ENCODE results near the gene RIC3.

Gene RIC3

DNA sequence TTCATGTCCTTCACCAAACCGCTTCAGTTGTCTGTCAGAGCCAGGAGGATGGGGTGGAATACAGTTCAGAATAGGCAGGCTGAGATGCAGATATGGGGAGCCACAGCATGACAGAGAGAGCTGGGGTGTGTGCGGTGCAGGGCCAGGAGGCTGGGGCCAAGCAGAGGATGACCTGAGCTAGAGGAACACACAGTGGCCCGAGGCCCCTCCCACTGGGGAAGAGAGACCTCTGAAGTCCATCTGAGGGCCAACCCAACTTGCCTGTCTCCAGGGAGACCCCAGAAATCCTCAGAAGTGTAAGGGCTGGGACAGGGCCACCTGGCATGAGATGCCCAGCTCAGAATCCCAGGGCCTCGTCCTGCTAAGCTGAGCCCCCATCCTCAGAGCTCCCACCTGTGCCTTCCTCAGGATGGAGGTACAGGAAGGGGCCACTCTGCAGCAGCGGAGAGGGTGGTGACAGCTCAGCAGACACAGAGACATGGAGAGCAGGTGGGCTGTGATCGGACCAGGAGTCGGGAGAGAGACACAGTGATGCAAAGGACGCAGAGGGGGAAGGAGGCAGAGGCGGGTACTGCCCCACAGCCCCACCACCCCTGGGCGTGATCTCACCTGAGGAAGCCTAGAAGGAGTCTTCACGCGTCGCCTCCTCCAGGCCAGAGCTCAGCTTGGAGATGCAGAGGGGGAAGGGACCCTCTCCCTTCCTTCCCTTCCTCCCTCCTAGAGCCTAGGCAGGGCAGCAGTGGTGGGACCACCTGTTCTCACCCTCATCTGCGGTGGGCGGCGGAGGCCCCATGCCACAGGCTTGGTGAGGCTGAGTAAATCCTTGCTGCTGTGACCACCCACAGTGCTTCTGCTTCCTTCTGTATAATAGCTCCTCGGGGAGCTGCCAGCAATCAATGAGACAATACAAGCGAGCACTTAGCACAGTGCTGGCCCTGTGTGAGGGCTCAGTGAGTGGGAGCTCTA lies 96.9 kb downstream of the RIC3 start:
- H4K8ac ChIP-seq (ENCODE audit: low read depth, low read length): no peak overlapping the region
- H3K9ac ChIP-seq (ENCODE audit: low read length): no peak overlapping the region
- no CpG with 5 or more reads among the region's 18 CpGs for WGBS (ENCODE audit: extremely low coverage, insufficient coverage, low lambda C conversion rate)
- H3K4me1 ChIP-seq (ENCODE audit: control insufficient read depth, low read depth, low read length): no peaks in the 10 kb centered on the region
- no peak overlapping the region for H2BK5ac ChIP-seq (ENCODE audit: low read length)
- H3K27ac ChIP-seq (ENCODE audit: low read depth, low read length): no peak overlapping the region
- H2BK120ac ChIP-seq (ENCODE audit: low read depth, low read length): no peak overlapping the region
- no peaks in the 10 kb centered on the region for H3K27me3 ChIP-seq (ENCODE audit: insufficient read depth, low read length, poor library complexity)
- H2AK5ac ChIP-seq (ENCODE audit: low read length): no peak overlapping the region
- no peak overlapping the region for H3K23ac ChIP-seq (ENCODE audit: low read length)
- H3K18ac ChIP-seq (ENCODE audit: low read length): no peak overlapping the region
- no peaks in the 10 kb centered on the region for H3K36me3 ChIP-seq (ENCODE audit: control insufficient read depth, insufficient read depth, low read length)
- H3K79me2 ChIP-seq (ENCODE audit: control insufficient read depth, insufficient read depth, low read length): no peaks in the 10 kb centered on the region
- H4K5ac ChIP-seq (ENCODE audit: low read length): no peak overlapping the region
- no peak for DNase-seq
- no peak overlapping the region for H3K4me2 ChIP-seq (ENCODE audit: low read length)
- H3K56ac ChIP-seq (ENCODE audit: low read length): no peak overlapping the region
- no peak overlapping the region for H3K4me3 ChIP-seq (ENCODE audit: low read length)
- H3K4ac ChIP-seq (ENCODE audit: low read depth, low read length): no peak overlapping the region
- H2BK15ac ChIP-seq (replicated peaks; ENCODE audit: low read depth): no peak overlapping the region
- no peaks in the 10 kb centered on the region for H3K79me1 ChIP-seq (ENCODE audit: low read length)

DNA sequence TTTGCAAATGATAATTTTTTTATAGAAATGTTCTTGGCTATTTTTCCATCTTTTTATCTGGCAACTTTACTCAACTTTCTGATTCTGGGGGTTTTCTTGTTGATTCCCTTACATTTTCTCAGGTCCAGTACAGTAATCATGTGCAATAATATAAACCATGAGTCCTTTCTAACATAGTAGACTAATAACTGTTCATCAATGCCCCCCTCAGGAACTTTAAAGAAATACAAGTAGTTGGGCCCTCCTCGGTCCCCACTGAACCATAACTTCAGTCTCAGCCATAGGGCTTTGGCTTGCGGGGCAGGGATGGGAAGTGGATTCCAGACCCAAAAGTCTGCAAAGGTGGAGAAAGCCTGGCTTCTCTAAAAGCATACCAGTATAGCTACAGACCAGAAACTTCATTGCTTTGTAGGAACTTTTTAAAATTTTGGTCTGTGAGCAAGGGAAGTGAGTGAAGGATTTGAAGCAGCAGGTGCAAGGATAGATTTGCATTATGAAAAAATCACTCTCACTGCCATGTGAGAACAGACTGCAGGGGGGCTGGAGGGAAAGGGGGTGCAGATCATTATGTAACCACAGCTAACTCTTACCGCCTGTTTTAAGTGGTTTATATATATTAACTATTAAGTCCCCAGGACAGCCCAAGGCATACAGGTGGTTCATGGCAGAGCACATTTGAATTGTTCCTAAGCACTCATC lies 98.3 kb downstream of the RIC3 start:
- no peaks in the 10 kb centered on the region for H3K36me3 ChIP-seq (ENCODE audit: control insufficient read depth, insufficient read depth, low read length)
- no peak overlapping the region for H3K18ac ChIP-seq (ENCODE audit: low read length)
- H3K9ac ChIP-seq (ENCODE audit: low read length): no peak overlapping the region
- no peaks in the 10 kb centered on the region for H3K79me2 ChIP-seq (ENCODE audit: control insufficient read depth, insufficient read depth, low read length)
- no peak overlapping the region for H2BK15ac ChIP-seq (replicated peaks; ENCODE audit: low read depth)
- no peak overlapping the region for H3K4me3 ChIP-seq (ENCODE audit: low read length)
- no peak overlapping the region for H2BK5ac ChIP-seq (ENCODE audit: low read length)
- WGBS (ENCODE audit: extremely low coverage, insufficient coverage, low lambda C conversion rate): no CpG with 5 or more reads among the region's 3 CpGs
- DNase-seq: no peak
- no peak overlapping the region for H2AK5ac ChIP-seq (ENCODE audit: low read length)
- H3K79me1 ChIP-seq (ENCODE audit: low read length): no peaks in the 10 kb centered on the region
- no peak overlapping the region for H3K4me2 ChIP-seq (ENCODE audit: low read length)
- no peak overlapping the region for H4K5ac ChIP-seq (ENCODE audit: low read length)
- H3K56ac ChIP-seq (ENCODE audit: low read length): no peak overlapping the region
- no peak overlapping the region for H3K23ac ChIP-seq (ENCODE audit: low read length)
- no peaks in the 10 kb centered on the region for H3K27me3 ChIP-seq (ENCODE audit: insufficient read depth, low read length, poor library complexity)
- no peak overlapping the region for H3K27ac ChIP-seq (ENCODE audit: low read depth, low read length)
- H2BK120ac ChIP-seq (ENCODE audit: low read depth, low read length): no peak overlapping the region
- no peaks in the 10 kb centered on the region for H3K4me1 ChIP-seq (ENCODE audit: control insufficient read depth, low read depth, low read length)
- no peak overlapping the region for H4K8ac ChIP-seq (ENCODE audit: low read depth, low read length)
- no peak overlapping the region for H3K4ac ChIP-seq (ENCODE audit: low read depth, low read length)

DNA sequence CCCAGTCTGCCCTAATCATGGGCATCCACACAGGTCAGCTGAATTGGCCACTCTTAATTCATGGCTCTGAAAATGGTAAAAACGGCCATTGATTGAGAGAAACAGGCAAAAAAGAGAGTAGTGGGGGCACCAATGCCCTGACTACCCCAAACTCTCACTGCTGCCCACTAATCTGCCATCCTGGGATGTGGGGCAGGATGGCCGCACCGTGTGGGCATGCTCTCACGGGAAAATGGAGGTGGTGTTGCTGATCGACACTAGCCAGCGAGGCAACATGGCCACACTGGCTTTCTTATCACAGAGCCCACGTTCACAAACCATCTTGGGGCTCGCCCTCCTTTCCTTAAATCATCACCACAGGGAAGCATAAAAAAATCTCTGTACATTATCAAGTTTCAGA lies 99.1 kb downstream of the RIC3 start:
- no peak overlapping the region for H3K4me2 ChIP-seq (ENCODE audit: low read length)
- no peak overlapping the region for H4K5ac ChIP-seq (ENCODE audit: low read length)
- no peak overlapping the region for H2BK5ac ChIP-seq (ENCODE audit: low read length)
- H3K56ac ChIP-seq (ENCODE audit: low read length): no peak overlapping the region
- H3K9ac ChIP-seq (ENCODE audit: low read length): no peak overlapping the region
- no peaks in the 10 kb centered on the region for H3K79me1 ChIP-seq (ENCODE audit: low read length)
- no peaks in the 10 kb centered on the region for H3K27me3 ChIP-seq (ENCODE audit: insufficient read depth, low read length, poor library complexity)
- no peak overlapping the region for H2BK15ac ChIP-seq (replicated peaks; ENCODE audit: low read depth)
- no peak for DNase-seq
- no peak overlapping the region for H3K23ac ChIP-seq (ENCODE audit: low read length)
- no peak overlapping the region for H4K8ac ChIP-seq (ENCODE audit: low read depth, low read length)
- no peak overlapping the region for H3K4me3 ChIP-seq (ENCODE audit: low read length)
- H3K79me2 ChIP-seq (ENCODE audit: control insufficient read depth, insufficient read depth, low read length): no peaks in the 10 kb centered on the region
- no peak overlapping the region for H2AK5ac ChIP-seq (ENCODE audit: low read length)
- no peaks in the 10 kb centered on the region for H3K4me1 ChIP-seq (ENCODE audit: control insufficient read depth, low read depth, low read length)
- no peak overlapping the region for H3K4ac ChIP-seq (ENCODE audit: low read depth, low read length)
- no peak overlapping the region for H3K18ac ChIP-seq (ENCODE audit: low read length)
- WGBS (ENCODE audit: extremely low coverage, insufficient coverage, low lambda C conversion rate): no CpG with 5 or more reads among the region's 8 CpGs
- no peak overlapping the region for H2BK120ac ChIP-seq (ENCODE audit: low read depth, low read length)
- H3K36me3 ChIP-seq (ENCODE audit: control insufficient read depth, insufficient read depth, low read length): no peaks in the 10 kb centered on the region
- H3K27ac ChIP-seq (ENCODE audit: low read depth, low read length): no peak overlapping the region

DNA sequence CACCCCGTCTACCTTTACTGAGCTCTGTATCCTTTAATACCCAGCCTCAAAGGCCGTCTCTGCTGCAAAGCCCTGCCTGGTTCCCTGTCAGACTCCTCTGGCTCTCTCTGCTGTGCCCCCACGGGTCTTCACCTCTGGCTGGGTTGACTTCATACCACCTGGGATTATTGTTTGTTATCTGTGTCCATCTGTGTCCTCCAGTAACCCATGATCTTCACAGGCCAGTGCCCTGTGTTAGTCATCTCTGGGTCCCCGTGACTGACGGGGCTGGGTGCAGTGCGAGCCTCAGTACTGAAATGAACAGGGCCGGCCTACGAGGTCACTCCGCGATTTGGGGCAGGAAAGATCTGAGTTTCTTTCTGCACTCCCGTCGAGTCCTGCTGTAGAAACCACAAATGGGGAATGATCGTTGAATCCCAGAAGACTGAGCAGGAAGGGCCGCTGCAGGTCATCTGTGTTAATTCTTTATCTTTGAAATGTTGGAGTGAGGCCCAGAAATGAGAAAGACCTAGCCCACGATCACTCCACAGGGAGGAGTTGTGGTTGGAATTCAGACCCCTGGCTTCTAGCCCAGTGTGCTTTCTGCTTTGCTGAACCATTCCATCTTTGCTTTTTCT lies 100.1 kb downstream of the RIC3 start:
- H2AK5ac ChIP-seq (ENCODE audit: low read length): no peak overlapping the region
- no peaks in the 10 kb centered on the region for H3K4me1 ChIP-seq (ENCODE audit: control insufficient read depth, low read depth, low read length)
- H3K27me3 ChIP-seq (ENCODE audit: insufficient read depth, low read length, poor library complexity): no peaks in the 10 kb centered on the region
- no peak overlapping the region for H3K9ac ChIP-seq (ENCODE audit: low read length)
- no peak overlapping the region for H4K8ac ChIP-seq (ENCODE audit: low read depth, low read length)
- H3K4me3 ChIP-seq (ENCODE audit: low read length): no peak overlapping the region
- H3K56ac ChIP-seq (ENCODE audit: low read length): no peak overlapping the region
- H3K79me2 ChIP-seq (ENCODE audit: control insufficient read depth, insufficient read depth, low read length): no peaks in the 10 kb centered on the region
- H2BK15ac ChIP-seq (replicated peaks; ENCODE audit: low read depth): no peak overlapping the region
- H2BK5ac ChIP-seq (ENCODE audit: low read length): no peak overlapping the region
- H3K18ac ChIP-seq (ENCODE audit: low read length): no peak overlapping the region
- H2BK120ac ChIP-seq (ENCODE audit: low read depth, low read length): no peak overlapping the region
- H3K79me1 ChIP-seq (ENCODE audit: low read length): no peaks in the 10 kb centered on the region
- no peak overlapping the region for H3K23ac ChIP-seq (ENCODE audit: low read length)
- no peak overlapping the region for H3K4ac ChIP-seq (ENCODE audit: low read depth, low read length)
- no peak overlapping the region for H4K5ac ChIP-seq (ENCODE audit: low read length)
- no peak overlapping the region for H3K4me2 ChIP-seq (ENCODE audit: low read length)
- DNase-seq: no peak
- WGBS (ENCODE audit: extremely low coverage, insufficient coverage, low lambda C conversion rate): no CpG with 5 or more reads among the region's 15 CpGs
- no peak overlapping the region for H3K27ac ChIP-seq (ENCODE audit: low read depth, low read length)
- no peaks in the 10 kb centered on the region for H3K36me3 ChIP-seq (ENCODE audit: control insufficient read depth, insufficient read depth, low read length)

DNA sequence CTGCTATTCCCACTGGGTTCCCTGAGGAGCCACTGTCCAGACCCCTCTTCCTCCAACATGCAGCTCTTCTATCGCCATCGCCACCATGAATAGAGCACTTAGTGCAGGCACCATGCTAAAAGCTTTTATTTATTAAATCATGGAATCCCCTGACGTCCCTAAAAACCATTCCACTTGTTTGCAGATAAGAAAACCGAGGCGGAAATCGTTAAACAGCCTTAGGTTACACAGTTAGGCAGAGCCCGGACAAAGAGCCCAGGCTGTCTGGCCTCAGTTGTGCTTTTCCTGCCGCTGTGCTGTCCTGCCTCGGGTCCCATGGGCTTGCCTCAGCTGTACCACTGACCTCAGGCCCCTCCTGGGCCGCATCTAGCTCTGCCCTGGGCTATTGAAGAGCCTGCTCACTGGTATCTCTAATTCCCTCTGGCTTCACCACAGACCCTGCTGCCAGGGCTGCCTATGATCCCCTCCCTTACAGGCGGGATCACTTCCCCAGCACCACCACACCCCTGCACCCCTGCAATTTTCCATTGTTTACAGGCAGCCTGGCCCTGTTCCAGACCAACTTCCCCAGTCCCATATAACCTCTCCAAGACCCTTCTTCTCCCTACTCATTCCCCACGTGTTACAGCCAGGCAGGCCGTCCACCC lies 100.8 kb downstream of the RIC3 start:
- no peak overlapping the region for H4K8ac ChIP-seq (ENCODE audit: low read depth, low read length)
- WGBS (ENCODE audit: extremely low coverage, insufficient coverage, low lambda C conversion rate): no CpG with 5 or more reads among the region's 13 CpGs
- no peak overlapping the region for H3K4ac ChIP-seq (ENCODE audit: low read depth, low read length)
- H2BK15ac ChIP-seq (replicated peaks; ENCODE audit: low read depth): no peak overlapping the region
- no peaks in the 10 kb centered on the region for H3K36me3 ChIP-seq (ENCODE audit: control insufficient read depth, insufficient read depth, low read length)
- no peaks in the 10 kb centered on the region for H3K4me1 ChIP-seq (ENCODE audit: control insufficient read depth, low read depth, low read length)
- no peaks in the 10 kb centered on the region for H3K79me1 ChIP-seq (ENCODE audit: low read length)
- H3K4me3 ChIP-seq (ENCODE audit: low read length): no peak overlapping the region
- no peak overlapping the region for H4K5ac ChIP-seq (ENCODE audit: low read length)
- H3K23ac ChIP-seq (ENCODE audit: low read length): no peak overlapping the region
- no peak overlapping the region for H2BK120ac ChIP-seq (ENCODE audit: low read depth, low read length)
- no peaks in the 10 kb centered on the region for H3K79me2 ChIP-seq (ENCODE audit: control insufficient read depth, insufficient read depth, low read length)
- no peak overlapping the region for H3K56ac ChIP-seq (ENCODE audit: low read length)
- no peak overlapping the region for H3K9ac ChIP-seq (ENCODE audit: low read length)
- H3K27ac ChIP-seq (ENCODE audit: low read depth, low read length): no peak overlapping the region
- no peak overlapping the region for H3K18ac ChIP-seq (ENCODE audit: low read length)
- H2BK5ac ChIP-seq (ENCODE audit: low read length): no peak overlapping the region
- H3K27me3 ChIP-seq (ENCODE audit: insufficient read depth, low read length, poor library complexity): no peaks in the 10 kb centered on the region
- no peak for DNase-seq
- no peak overlapping the region for H3K4me2 ChIP-seq (ENCODE audit: low read length)
- H2AK5ac ChIP-seq (ENCODE audit: low read length): no peak overlapping the region

All from mesendoderm (in vitro differentiated cells).